Hepatocyte (in vitro differentiated cells): ENCODE measurements around the gene C20orf173. TPM values are rescaled to one million over a fixed set of nuclear protein-coding genes. Genes with fewer than 3 reads are reported as not detected.
"Not testable (repeated sequence)": the region's sequence is repeated elsewhere in the genome, so short reads cannot be mapped to it uniquely, and the experiment has no call there.

Experiments used
- DNase-seq: peaks from one replicate; pipeline ENCODE4 v3.0.0-alpha.2; 2016; ENCODE audit warnings: low spot score
- H2AFZ ChIP-seq: fragments of 200-600 bp; sonication (generic); 2 replicates; pipeline ENCODE4 v1.6.0; 2016; ENCODE audit warnings: antibody characterized with exemption, mild to moderate bottlenecking
- H3K27ac ChIP-seq: fragments of 200-600 bp; sonication (generic); 2 replicates; pipeline ENCODE4 v1.5.1; 2016; ENCODE audit warnings: mild to moderate bottlenecking
- H3K27me3 ChIP-seq: fragments of 200-600 bp; sonication (generic); 2 replicates; pipeline ENCODE4 v1.6.1; 2016
- H3K36me3 ChIP-seq: fragments of 200-600 bp; sonication (generic); replicated peaks from 2 replicates; pipeline ENCODE4 v1.5.1; 2016; ENCODE audit warnings: low read depth; ENCODE audit not compliant: insufficient read depth
- H3K4me1 ChIP-seq: fragments of 200-600 bp; sonication (generic); 2 replicates; pipeline ENCODE4 v1.5.1; 2016; ENCODE audit warnings: mild to moderate bottlenecking, moderate library complexity; ENCODE audit not compliant: insufficient read depth
- H3K4me2 ChIP-seq: fragments of 200-600 bp; sonication (generic); 2 replicates; pipeline ENCODE4 v1.6.0; 2016
- H3K4me3 ChIP-seq: fragments of 200-600 bp; sonication (generic); 2 replicates; pipeline ENCODE4 v1.5.1; 2016; ENCODE audit warnings: mild to moderate bottlenecking
- H3K79me2 ChIP-seq: fragments of 200-600 bp; sonication (generic); 2 replicates; pipeline ENCODE4 v1.6.0; 2017; ENCODE audit warnings: mild to moderate bottlenecking
- H3K9me2 ChIP-seq: fragments of 200-600 bp; sonication (generic); replicated peaks from 2 replicates; pipeline ENCODE4 v1.6.0; 2017; ENCODE audit warnings: mild to moderate bottlenecking; ENCODE audit not compliant: insufficient read depth
- H3K9me3 ChIP-seq: fragments of 200-600 bp; sonication (generic); 2 replicates; pipeline ENCODE4 v1.5.1; 2016; ENCODE audit warnings: low read depth, mild to moderate bottlenecking
- H4K20me1 ChIP-seq: fragments of 200-600 bp; sonication (generic); 2 replicates; pipeline ENCODE4 v1.6.0; 2016; ENCODE audit warnings: mild to moderate bottlenecking; ENCODE audit not compliant: insufficient read depth, poor library complexity, severe bottlenecking
- EZH2 ChIP-seq: fragments of 200-600 bp; sonication (generic); IDR thresholded peaks from 2 replicates; pipeline ENCODE4 v1.6.1; 2016; ENCODE audit warnings: antibody characterized with exemption, mild to moderate bottlenecking, borderline replicate concordance
- EZH2phosphoT487 ChIP-seq: fragments of 200-600 bp; sonication (generic); IDR thresholded peaks from one replicate; pipeline ENCODE4 v1.6.1; 2018; ENCODE audit warnings: antibody characterized with exemption, mild to moderate bottlenecking, low read depth, moderate library complexity; ENCODE audit not compliant: unreplicated experiment, severe bottlenecking
- WGBS: methylation state at CpG from one replicate; pipeline ENCODE4 v1.1.6; 2016; ENCODE audit warnings: low lambda C conversion rate; ENCODE audit errors: missing lambda C conversion rate; 5-methylcytosine and 5-hydroxymethylcytosine counted together
- polyA plus RNA-seq: library from polyadenylated mRNA; unstranded; fragments of >200 nt; fragmentation: Nextera tagmentation; extraction: Ambion mirVana; gene quantifications from 2 replicates; pipeline ENCODE4 v1.2.1, GENCODE V29; 2016
- total RNA-seq: library from RNA; depleted of rRNA; stranded (reverse); fragments of >200 nt; gene quantifications from 2 replicates; pipeline ENCODE4 v1.2.3, GENCODE V29; 2014
- TF ChIP-seq, protein P1 (sequence below): fragments of 200-600 bp; sonication (generic); IDR thresholded peaks from 2 replicates; pipeline ENCODE4 v1.5.1; 2016; ENCODE audit warnings: antibody characterized with exemption, mild to moderate bottlenecking; ENCODE audit not compliant: poor library complexity

C20orf173 gene
- total and polyA plus RNA-seq, 2 experiments from 2014 or later: not detected

GRCh38 chr20:35523298-35523888 is 6.1 kb downstream of the C20orf173 start:
- no peak overlapping the region for H3K4me2 ChIP-seq
- no peaks in the 10 kb centered on the region for H3K9me2 ChIP-seq
- no peaks in the 10 kb centered on the region for H3K36me3 ChIP-seq
- TF ChIP-seq EZH2phosphoT487: no peak
- no peak for TF ChIP-seq EZH2
- TF ChIP-seq, protein P1, sequence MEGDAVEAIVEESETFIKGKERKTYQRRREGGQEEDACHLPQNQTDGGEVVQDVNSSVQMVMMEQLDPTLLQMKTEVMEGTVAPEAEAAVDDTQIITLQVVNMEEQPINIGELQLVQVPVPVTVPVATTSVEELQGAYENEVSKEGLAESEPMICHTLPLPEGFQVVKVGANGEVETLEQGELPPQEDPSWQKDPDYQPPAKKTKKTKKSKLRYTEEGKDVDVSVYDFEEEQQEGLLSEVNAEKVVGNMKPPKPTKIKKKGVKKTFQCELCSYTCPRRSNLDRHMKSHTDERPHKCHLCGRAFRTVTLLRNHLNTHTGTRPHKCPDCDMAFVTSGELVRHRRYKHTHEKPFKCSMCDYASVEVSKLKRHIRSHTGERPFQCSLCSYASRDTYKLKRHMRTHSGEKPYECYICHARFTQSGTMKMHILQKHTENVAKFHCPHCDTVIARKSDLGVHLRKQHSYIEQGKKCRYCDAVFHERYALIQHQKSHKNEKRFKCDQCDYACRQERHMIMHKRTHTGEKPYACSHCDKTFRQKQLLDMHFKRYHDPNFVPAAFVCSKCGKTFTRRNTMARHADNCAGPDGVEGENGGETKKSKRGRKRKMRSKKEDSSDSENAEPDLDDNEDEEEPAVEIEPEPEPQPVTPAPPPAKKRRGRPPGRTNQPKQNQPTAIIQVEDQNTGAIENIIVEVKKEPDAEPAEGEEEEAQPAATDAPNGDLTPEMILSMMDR: no peak
- 66% methylated on average over 6 of the region's 6 CpGs for WGBS
- no peaks in the 10 kb centered on the region for H3K79me2 ChIP-seq
- no peak for DNase-seq
- no peak overlapping the region for H2AFZ ChIP-seq
- no peaks in the 10 kb centered on the region for H3K9me3 ChIP-seq
- H3K27ac ChIP-seq: no peak overlapping the region
- H4K20me1 ChIP-seq: no peaks in the 10 kb centered on the region
- no peak overlapping the region for H3K4me3 ChIP-seq
- H3K4me1 ChIP-seq: no peaks in the 10 kb centered on the region
- no peaks in the 10 kb centered on the region for H3K27me3 ChIP-seq

- no peaks in the 10 kb centered on the region for H3K36me3 ChIP-seq
- TF ChIP-seq EZH2: no peak
- TF ChIP-seq, protein P1: no peak
- no peak for TF ChIP-seq EZH2phosphoT487
These were observed 10.5 kb downstream of the C20orf173 start for GRCh38 chr20:35518955-35519354.

GRCh38 chr20:35517767-35518166 is 11.7 kb downstream of the C20orf173 start:
- not testable (repeated sequence) for H3K4me2 ChIP-seq, H3K4me1 ChIP-seq, H4K20me1 ChIP-seq, H3K4me3 ChIP-seq, DNase-seq, H3K9me3 ChIP-seq, H3K27me3 ChIP-seq, H3K36me3 ChIP-seq, H3K79me2 ChIP-seq, H3K9me2 ChIP-seq, H3K27ac ChIP-seq, H2AFZ ChIP-seq
- WGBS: 80% methylated on average over 5 of the region's 5 CpGs

More at GRCh38 chr20:35518955-35519354, 10.5 kb downstream of the C20orf173 start:
- no peak overlapping the region for H2AFZ ChIP-seq
- H3K4me1 ChIP-seq: no peaks in the 10 kb centered on the region
- H3K9me2 ChIP-seq: no peaks in the 10 kb centered on the region
- 86% methylated on average over 9 of the region's 9 CpGs for WGBS
- no peak overlapping the region for H3K4me2 ChIP-seq
- DNase-seq: no peak
- H4K20me1 ChIP-seq: no peaks in the 10 kb centered on the region
- H3K79me2 ChIP-seq: no peaks in the 10 kb centered on the region
- no peak overlapping the region for H3K4me3 ChIP-seq
- no peak overlapping the region for H3K27ac ChIP-seq
- no peaks in the 10 kb centered on the region for H3K27me3 ChIP-seq
- H3K9me3 ChIP-seq: no peaks in the 10 kb centered on the region

GRCh38 chr20:35517125-35517524 is 12.3 kb downstream of the C20orf173 start:
- Histone ChIP-seq H3K27me3 (no peaks in the 10 kb centered on the region), H2AFZ (no peak overlapping the region), H3K9me2 (no peaks in the 10 kb centered on the region), H3K4me2 (no peak overlapping the region), H3K79me2 (no peaks in the 10 kb centered on the region), H3K27ac (no peak overlapping the region), H3K4me3 (no peak overlapping the region), H3K4me1 (no peaks in the 10 kb centered on the region), H3K9me3 (no peaks in the 10 kb centered on the region), H4K20me1 (no peaks in the 10 kb centered on the region), H3K36me3 (no peaks in the 10 kb centered on the region)
- 83% methylated on average over 1 of the region's 1 CpG for WGBS
- no peak for DNase-seq
- TF ChIP-seq EZH2phosphoT487 (no peak), EZH2 (no peak)
- TF ChIP-seq, protein P1: no peak
